Activated T-cell treated with anti-CD3 and anti-CD28 coated beads, Interleukin-2, amount 50 U/mL, for 72 hours (primary cell): ENCODE measurements around the gene STAT5B. TPM values are rescaled to one million over a fixed set of nuclear protein-coding genes. Genes with fewer than 3 reads are reported as not detected.

Experiments
- ATAC-seq, 2 donors: fragments of 150-1000 bp; cut with Tn5 transposase; replicated peaks in 1 of 2; 2 replicates each; pipeline ENCODE4 v1.10.0; 2021; ENCODE audit warnings: moderate library complexity in 2 of 2, mild to moderate bottlenecking in 1 of 2
- DNase-seq, 2 donors: peaks; one replicate each; pipeline ENCODE4 v3.0.0; 2021 to 2022; ENCODE audit warnings: mixed read lengths in 1 of 2
- H3K27ac Mint-ChIP-seq: one replicate; pipeline ENCODE4 v1.8.0; 2022; ENCODE audit warnings: mild to moderate bottlenecking, moderate library complexity, mixed read lengths
- H3K27me3 Mint-ChIP-seq: one replicate; pipeline ENCODE4 v1.8.0; 2022; ENCODE audit warnings: low read depth, mixed read lengths
- H3K36me3 Mint-ChIP-seq, 2 donors: one replicate each; pipeline ENCODE4 v1.8.0; 2022; ENCODE audit warnings: mixed read lengths in 2 of 2, mild to moderate bottlenecking in 1 of 2; ENCODE audit not compliant: insufficient read depth in 2 of 2
- H3K4me1 Mint-ChIP-seq: one replicate; pipeline ENCODE4 v1.8.0; 2022; ENCODE audit warnings: low read depth, mixed read lengths
- H3K4me3 Mint-ChIP-seq, 2 donors: one replicate each; pipeline ENCODE4 v1.8.0; 2022; ENCODE audit warnings: mild to moderate bottlenecking in 2 of 2, mixed read lengths in 2 of 2, moderate library complexity in 2 of 2
- H3K9me3 Mint-ChIP-seq, 2 donors: one replicate each; pipeline ENCODE4 v1.8.0; 2022; ENCODE audit warnings: mixed read lengths in 2 of 2
- total RNA-seq, 2 donors: library from RNA; stranded (reverse); gene quantifications; one replicate each; pipeline ENCODE4 v1.2.3, GENCODE V29; 2022

STAT5B gene
- total RNA-seq, 2 donors from 2014 or later: 252 to 269 TPM

- Mint-ChIP-seq H3K36me3 (no peaks in the 10 kb centered on the region), H3K27me3 (peaks cover 27% of the 10 kb centered on the region), H3K4me1 (peaks cover 53% of the 10 kb centered on the region), H3K4me3 (peak overlapping the region; percentile 29 to 73), H3K27ac (no peak overlapping the region), H3K9me3 (no peaks in the 10 kb centered on the region)
- ATAC-seq (no peak), DNase-seq (peak in 1 of 2 donors; percentile 31)
Observed at GRCh38 chr17:42179911-42180410, 96.2 kb downstream of the STAT5B start.

DNA sequence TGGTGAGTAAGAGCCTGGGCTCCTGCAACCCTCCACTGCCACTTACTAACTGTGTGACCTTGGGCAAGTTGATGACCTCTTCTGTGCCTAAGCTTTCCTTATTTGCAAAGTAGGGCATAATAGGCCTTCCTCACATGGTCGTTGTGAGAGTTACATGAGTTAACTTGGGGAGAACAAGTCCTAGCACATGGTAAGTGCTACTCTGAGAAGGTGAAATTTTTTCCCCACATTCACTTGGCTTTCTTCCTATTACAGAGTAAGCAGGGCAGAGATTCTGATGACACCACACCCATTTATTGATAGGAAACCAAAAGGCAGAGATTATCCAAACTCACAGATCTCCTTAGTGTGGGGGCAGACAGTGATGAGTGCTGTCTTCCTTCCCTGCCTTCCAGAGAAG is 96.9 kb downstream of the STAT5B start:
- no peak overlapping the region for H3K27ac Mint-ChIP-seq

DNA sequence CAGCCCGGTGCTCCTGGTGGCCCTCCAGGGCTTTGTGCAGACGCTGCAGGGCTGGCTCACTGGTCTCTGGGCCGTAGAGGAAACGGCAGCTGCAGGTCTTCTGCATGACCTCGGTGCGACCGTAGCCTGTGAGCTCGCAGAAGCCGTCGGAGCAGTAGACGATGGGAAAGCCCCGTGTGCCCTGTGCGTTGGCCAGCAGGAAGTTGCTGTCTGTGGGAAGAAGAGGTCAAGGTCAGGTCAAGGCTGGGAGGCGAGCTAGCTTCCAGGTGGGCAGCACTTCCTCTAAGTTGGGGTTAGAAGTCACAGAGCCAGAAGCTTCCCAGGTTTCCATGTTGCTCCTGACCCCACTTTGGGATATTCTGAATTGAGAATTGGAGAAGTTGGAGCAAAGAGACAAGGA is 97.4 kb downstream of the STAT5B start:
- Mint-ChIP-seq H3K27me3 (peaks cover 27% of the 10 kb centered on the region), H3K9me3 (no peaks in the 10 kb centered on the region), H3K36me3 (no peaks in the 10 kb centered on the region), H3K4me1 (peaks cover 43% of the 10 kb centered on the region), H3K27ac (no peak overlapping the region), H3K4me3 (peak overlapping the region in 1 of 2 donors; percentile 23)
- DNase-seq (peak in 1 of 2 donors; percentile 23), ATAC-seq (peak in 1 of 2 donors; percentile 14)

More for the DNA sequence above, 96.9 kb downstream of the STAT5B start:
- H3K36me3 Mint-ChIP-seq: no peaks in the 10 kb centered on the region
- H3K9me3 Mint-ChIP-seq: no peaks in the 10 kb centered on the region
- H3K4me3 Mint-ChIP-seq: peak overlapping the region; percentile 10 to 58
- peaks cover 47% of the 10 kb centered on the region for H3K4me1 Mint-ChIP-seq
- no peak for DNase-seq
- peaks cover 27% of the 10 kb centered on the region for H3K27me3 Mint-ChIP-seq
- no peak for ATAC-seq

DNA sequence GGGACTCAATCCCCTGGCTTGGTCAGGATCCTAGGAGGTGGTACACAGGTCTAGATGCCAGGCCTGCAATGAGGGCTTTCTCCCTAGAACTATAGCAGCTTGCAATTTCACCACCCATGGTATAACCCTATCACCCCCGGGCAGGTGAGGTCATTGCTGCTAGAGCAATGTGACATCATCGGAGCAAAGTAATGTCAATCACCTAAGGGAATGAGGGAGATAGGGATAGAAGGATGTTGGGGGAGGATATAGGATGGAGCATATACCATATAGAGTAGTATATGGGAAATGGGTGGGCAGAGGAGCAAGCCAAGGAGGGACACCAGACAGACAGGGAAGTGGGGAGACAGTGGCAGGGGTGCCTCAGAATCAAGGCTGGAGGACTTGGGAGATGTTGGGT is 98.5 kb downstream of the STAT5B start:
- H3K4me3 Mint-ChIP-seq: no peak overlapping the region

DNA sequence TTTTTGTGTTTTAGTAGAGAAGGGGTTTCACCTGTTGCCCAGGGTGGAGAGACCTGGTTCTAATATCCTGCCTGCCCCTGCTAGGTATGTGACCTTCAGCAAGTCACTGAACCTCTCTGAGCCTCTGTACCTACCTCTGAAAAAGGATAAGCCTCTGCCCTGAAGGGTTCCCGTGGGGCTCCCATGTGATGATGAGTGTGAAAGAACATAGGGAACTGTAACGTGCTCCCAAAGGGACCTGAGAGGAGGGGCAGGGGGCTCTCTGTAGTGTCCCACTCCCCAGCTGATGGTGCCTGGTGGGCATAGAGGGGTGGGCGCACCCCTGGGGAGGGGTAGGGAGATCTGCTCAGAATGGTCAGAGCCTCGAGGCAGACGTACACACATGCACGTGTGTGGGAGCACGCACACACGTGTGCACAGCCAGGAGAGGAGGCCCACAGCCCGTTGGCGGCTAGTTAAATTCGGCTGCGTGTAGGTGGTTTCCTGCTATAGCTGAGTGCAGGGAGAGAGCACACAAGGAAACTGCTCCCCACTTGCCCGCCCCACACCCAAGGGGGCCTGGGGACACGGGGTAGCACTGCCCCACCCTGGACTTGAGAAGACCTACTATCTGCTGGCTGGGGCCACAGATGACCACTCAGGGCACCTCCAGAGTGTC is 101.9 kb downstream of the STAT5B start:
- ATAC-seq (no peak), DNase-seq (no peak)
- Mint-ChIP-seq H3K4me1 (peaks cover 12% of the 10 kb centered on the region), H3K9me3 (no peaks in the 10 kb centered on the region), H3K36me3 (no peaks in the 10 kb centered on the region), H3K4me3 (no peak overlapping the region), H3K27me3 (peaks cover 8% of the 10 kb centered on the region), H3K27ac (no peak overlapping the region)

More for the DNA sequence above, 98.5 kb downstream of the STAT5B start:
- ATAC-seq (no peak), DNase-seq (no peak)
- no peaks in the 10 kb centered on the region for H3K36me3 Mint-ChIP-seq
- no peak overlapping the region for H3K27ac Mint-ChIP-seq
- peaks cover 33% of the 10 kb centered on the region for H3K4me1 Mint-ChIP-seq
- H3K9me3 Mint-ChIP-seq: no peaks in the 10 kb centered on the region
- H3K27me3 Mint-ChIP-seq: peaks cover 27% of the 10 kb centered on the region

GRCh38 chr17:42171831-42172230 is 104.4 kb downstream of the STAT5B start:
- Mint-ChIP-seq H3K27ac (no peak overlapping the region), H3K9me3 (no peaks in the 10 kb centered on the region), H3K36me3 (no peaks in the 10 kb centered on the region), H3K4me1 (no peaks in the 10 kb centered on the region), H3K4me3 (no peak overlapping the region), H3K27me3 (no peaks in the 10 kb centered on the region)
- DNase-seq: no peak
- ATAC-seq: no peak

DNA sequence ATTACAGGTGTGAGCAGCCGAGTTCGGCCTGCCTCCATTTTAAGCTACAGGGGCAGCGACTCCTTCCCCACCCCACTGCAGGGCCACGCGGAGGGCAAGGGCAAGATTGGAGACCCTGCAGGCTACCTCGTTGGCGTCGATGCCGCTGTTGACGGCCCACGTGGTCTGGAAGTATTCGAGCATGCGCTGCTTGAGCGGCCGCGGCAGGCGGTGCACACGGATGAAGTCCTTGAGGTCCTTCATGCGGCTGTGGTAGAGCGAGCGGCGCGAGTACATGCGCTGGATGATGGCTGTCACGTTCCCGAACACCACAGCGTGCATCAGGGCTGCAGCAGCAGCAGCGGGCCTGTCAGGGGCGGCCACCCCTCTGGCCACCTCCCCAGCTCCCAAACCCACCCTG is 106.8 kb downstream of the STAT5B start:
- DNase-seq: no peak
- no peaks in the 10 kb centered on the region for H3K36me3 Mint-ChIP-seq
- H3K4me1 Mint-ChIP-seq: no peaks in the 10 kb centered on the region
- ATAC-seq: no peak
- no peak overlapping the region for H3K27ac Mint-ChIP-seq
- H3K27me3 Mint-ChIP-seq: no peaks in the 10 kb centered on the region
- no peak overlapping the region for H3K4me3 Mint-ChIP-seq
- H3K9me3 Mint-ChIP-seq: no peaks in the 10 kb centered on the region

- H3K27ac Mint-ChIP-seq: no peak overlapping the region
- H3K4me1 Mint-ChIP-seq: no peaks in the 10 kb centered on the region
- DNase-seq (no peak), ATAC-seq (no peak)
- no peaks in the 10 kb centered on the region for H3K27me3 Mint-ChIP-seq
- no peaks in the 10 kb centered on the region for H3K9me3 Mint-ChIP-seq
- no peaks in the 10 kb centered on the region for H3K36me3 Mint-ChIP-seq
- H3K4me3 Mint-ChIP-seq: no peak overlapping the region
Observed at GRCh38 chr17:42167807-42168206, 108.4 kb downstream of the STAT5B start.

- no peak overlapping the region for H3K4me3 Mint-ChIP-seq
- no peaks in the 10 kb centered on the region for H3K9me3 Mint-ChIP-seq
- H3K27me3 Mint-ChIP-seq: no peaks in the 10 kb centered on the region
- H3K27ac Mint-ChIP-seq: no peak overlapping the region
- H3K4me1 Mint-ChIP-seq: no peaks in the 10 kb centered on the region
- no peak for DNase-seq
- ATAC-seq: no peak
- H3K36me3 Mint-ChIP-seq: no peaks in the 10 kb centered on the region
Observed at GRCh38 chr17:42166196-42166763, 109.9 kb downstream of the STAT5B start.

DNA sequence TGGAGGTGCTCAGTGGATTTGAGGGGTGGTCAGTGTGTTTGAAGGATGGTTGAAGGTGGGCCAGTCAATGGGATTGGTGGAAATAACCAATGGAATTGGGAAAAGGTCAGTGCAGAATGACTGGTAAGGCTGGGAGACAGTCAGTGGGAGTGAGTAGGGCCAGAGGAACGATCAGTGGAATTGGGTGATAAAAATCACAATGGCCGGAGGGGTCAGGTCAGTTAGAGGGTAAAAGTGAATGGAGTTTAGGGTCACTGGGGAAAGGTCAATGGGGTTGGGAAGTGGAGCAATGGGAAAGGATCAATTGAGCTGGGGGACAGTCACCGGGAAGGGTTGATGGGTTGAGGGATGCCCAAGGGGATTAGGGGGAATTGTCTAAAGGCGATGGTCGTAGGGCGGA is 110.4 kb downstream of the STAT5B start:
- DNase-seq (no peak), ATAC-seq (no peak)
- no peaks in the 10 kb centered on the region for H3K36me3 Mint-ChIP-seq
- H3K4me1 Mint-ChIP-seq: no peaks in the 10 kb centered on the region
- no peaks in the 10 kb centered on the region for H3K27me3 Mint-ChIP-seq
- H3K9me3 Mint-ChIP-seq: no peaks in the 10 kb centered on the region
- no peak overlapping the region for H3K27ac Mint-ChIP-seq
- H3K4me3 Mint-ChIP-seq: no peak overlapping the region

- Mint-ChIP-seq H3K4me1 (no peaks in the 10 kb centered on the region), H3K4me3 (no peak overlapping the region), H3K36me3 (no peaks in the 10 kb centered on the region), H3K27me3 (no peaks in the 10 kb centered on the region), H3K27ac (no peak overlapping the region), H3K9me3 (no peaks in the 10 kb centered on the region)
- ATAC-seq: no peak
- no peak for DNase-seq
Observed at GRCh38 chr17:42163696-42164407, 112.3 kb downstream of the STAT5B start.

DNA sequence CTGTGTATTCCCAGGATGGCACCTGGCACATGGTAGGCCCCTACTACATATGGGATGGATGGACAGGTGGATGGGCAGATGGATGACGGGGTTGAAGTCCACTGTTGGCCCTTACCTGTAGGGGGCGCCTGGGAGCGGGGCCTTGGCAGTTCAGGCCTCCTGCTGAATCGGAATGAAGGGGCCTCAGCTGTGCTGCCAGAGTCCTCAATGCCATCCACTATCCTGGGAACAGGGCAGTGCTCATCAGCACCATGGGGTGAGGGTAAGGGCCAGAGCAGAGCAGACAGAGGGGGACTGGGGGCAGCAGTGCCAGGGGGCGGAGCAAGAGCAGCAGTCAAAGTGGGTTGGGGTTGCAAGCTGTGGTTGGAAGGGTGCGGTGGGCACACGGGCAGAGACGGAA is 113.1 kb downstream of the STAT5B start:
- no peaks in the 10 kb centered on the region for H3K36me3 Mint-ChIP-seq
- no peaks in the 10 kb centered on the region for H3K4me1 Mint-ChIP-seq
- H3K9me3 Mint-ChIP-seq: no peaks in the 10 kb centered on the region
- H3K27me3 Mint-ChIP-seq: no peaks in the 10 kb centered on the region
- peak; percentile 49 to 65 for ATAC-seq
- DNase-seq: peak; percentile 67 to 78
- H3K4me3 Mint-ChIP-seq: no peak overlapping the region
- no peak overlapping the region for H3K27ac Mint-ChIP-seq

DNA sequence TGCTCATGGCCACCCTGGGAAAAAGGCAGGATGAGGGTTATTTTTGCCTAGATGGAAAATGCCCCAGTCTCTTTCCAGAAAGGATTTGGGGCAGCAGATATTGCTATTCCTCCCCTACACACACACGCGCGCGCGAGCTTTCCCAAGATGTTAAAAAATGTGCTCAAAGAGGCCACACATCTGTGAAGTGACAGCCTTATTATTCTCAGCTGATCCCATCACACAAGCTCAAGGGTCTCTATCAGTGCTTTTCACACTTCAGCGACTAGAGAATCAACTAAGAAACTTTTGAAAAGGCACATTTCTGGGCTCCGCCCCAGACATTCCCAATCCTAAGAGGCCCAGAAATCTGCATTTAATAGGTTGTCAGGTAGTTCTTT is 115.7 kb downstream of the STAT5B start:
- DNase-seq (no peak), ATAC-seq (no peak)
- no peaks in the 10 kb centered on the region for H3K9me3 Mint-ChIP-seq
- H3K36me3 Mint-ChIP-seq: no peaks in the 10 kb centered on the region
- H3K27me3 Mint-ChIP-seq: no peaks in the 10 kb centered on the region
- H3K4me1 Mint-ChIP-seq: peaks cover 10% of the 10 kb centered on the region
- no peak overlapping the region for H3K4me3 Mint-ChIP-seq
- H3K27ac Mint-ChIP-seq: no peak overlapping the region
